HCT116 (cell line): ENCODE measurements around the gene IBA57.

Source experiments
- POLR2AphosphoS5 ChIP-seq: IDR thresholded peaks from 2 replicates; pipeline ENCODE4 v1.6.1; 2011; ENCODE audit warnings: mild to moderate bottlenecking, low read depth, low read length, moderate library complexity
- RAD21 ChIP-seq: IDR thresholded peaks from 2 replicates; pipeline ENCODE4 v1.6.1; 2012; ENCODE audit warnings: low read depth, mild to moderate bottlenecking
- TF ChIP-seq, protein P1 (sequence below), 3 experiments: fragments of 200-600 bp in 1 of 3; sonication (generic) in 1 of 3; IDR thresholded peaks in 2 of 3; conservative IDR thresholded peaks in 1 of 3; 2 replicates each; pipeline ENCODE4 v1.5.1; 2012 to 2017; ENCODE audit warnings: low read depth in 2 of 3, low read length in 2 of 3, antibody characterized with exemption in 1 of 3, borderline replicate concordance in 1 of 3, control low read depth in 1 of 3, mild to moderate bottlenecking in 1 of 3, mixed read lengths in 1 of 3, mixed run types in 1 of 3, moderate library complexity in 1 of 3; ENCODE audit not compliant: insufficient read depth in 1 of 3

DNA sequence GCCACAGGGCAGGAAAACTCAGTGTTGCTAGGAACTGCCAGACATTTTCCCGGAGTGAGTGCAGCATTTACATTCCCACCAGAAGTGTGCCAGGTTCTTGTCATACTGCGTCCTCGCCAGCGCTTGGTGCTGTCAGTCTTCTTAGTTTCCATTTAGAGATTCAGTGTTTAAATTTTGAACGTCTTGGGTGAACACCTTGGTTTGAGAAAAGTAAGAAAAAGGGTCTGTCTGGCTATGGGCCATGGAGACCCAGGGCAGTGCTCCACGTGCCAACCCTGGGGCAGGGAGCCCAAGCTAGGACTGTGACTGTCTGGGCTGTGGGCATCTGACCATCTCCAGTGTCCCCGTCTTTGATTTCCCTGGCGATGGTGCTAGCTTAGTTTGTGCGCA, 16.0 kb downstream of the IBA57 start:
- TF ChIP-seq, protein P1, sequence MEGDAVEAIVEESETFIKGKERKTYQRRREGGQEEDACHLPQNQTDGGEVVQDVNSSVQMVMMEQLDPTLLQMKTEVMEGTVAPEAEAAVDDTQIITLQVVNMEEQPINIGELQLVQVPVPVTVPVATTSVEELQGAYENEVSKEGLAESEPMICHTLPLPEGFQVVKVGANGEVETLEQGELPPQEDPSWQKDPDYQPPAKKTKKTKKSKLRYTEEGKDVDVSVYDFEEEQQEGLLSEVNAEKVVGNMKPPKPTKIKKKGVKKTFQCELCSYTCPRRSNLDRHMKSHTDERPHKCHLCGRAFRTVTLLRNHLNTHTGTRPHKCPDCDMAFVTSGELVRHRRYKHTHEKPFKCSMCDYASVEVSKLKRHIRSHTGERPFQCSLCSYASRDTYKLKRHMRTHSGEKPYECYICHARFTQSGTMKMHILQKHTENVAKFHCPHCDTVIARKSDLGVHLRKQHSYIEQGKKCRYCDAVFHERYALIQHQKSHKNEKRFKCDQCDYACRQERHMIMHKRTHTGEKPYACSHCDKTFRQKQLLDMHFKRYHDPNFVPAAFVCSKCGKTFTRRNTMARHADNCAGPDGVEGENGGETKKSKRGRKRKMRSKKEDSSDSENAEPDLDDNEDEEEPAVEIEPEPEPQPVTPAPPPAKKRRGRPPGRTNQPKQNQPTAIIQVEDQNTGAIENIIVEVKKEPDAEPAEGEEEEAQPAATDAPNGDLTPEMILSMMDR (IDR thresholded peaks at IDR 0.05 in 2 of 3, conservative IDR thresholded peaks at IDR 0.05 in 1 of 3; ENCODE audit: borderline replicate concordance in 1 of 3, insufficient read depth in 1 of 3, low read depth in 2 of 3, low read length in 2 of 3): no peak
- TF ChIP-seq RAD21 (no peak), POLR2AphosphoS5 (no peak)
